SJSA1 (cell line): ENCODE measurements around the gene POU2F3. TPM values are rescaled to one million over a fixed set of nuclear protein-coding genes. Genes with fewer than 3 reads are reported as not detected.

ENCODE experiments used
- DNase-seq, 2 experiments: peaks; one replicate each; pipeline ENCODE4 v3.0.0-alpha.2; 2015 to 2020; ENCODE audit warnings: low spot score in 2 of 2, low read depth in 1 of 2
- H3K27ac ChIP-seq: fragments of 250-450 bp; sonication (Bioruptor Pico); 2 replicates; pipeline ENCODE4 v1.5.1; 2020; ENCODE audit warnings: mild to moderate bottlenecking, moderate library complexity
- H3K27me3 ChIP-seq: fragments of 250-450 bp; sonication (Bioruptor Pico); replicated peaks from 2 replicates; pipeline ENCODE4 v1.5.1; 2020; ENCODE audit warnings: mild to moderate bottlenecking, moderate library complexity
- H3K36me3 ChIP-seq: fragments of 250-450 bp; sonication (Bioruptor Pico); 2 replicates; pipeline ENCODE4 v1.5.1; 2020; ENCODE audit warnings: mild to moderate bottlenecking
- H3K4me1 ChIP-seq: fragments of 250-450 bp; sonication (Bioruptor Pico); replicated peaks from 2 replicates; pipeline ENCODE4 v1.6.1; 2021; ENCODE audit warnings: mild to moderate bottlenecking
- H3K4me3 ChIP-seq: fragments of 250-450 bp; sonication (Bioruptor Pico); 2 replicates; pipeline ENCODE4 v1.5.1; 2020; ENCODE audit warnings: mild to moderate bottlenecking
- H3K9me3 ChIP-seq: fragments of 250-450 bp; sonication (Bioruptor Pico); replicated peaks from 2 replicates; pipeline ENCODE4 v1.5.1; 2020; ENCODE audit warnings: mild to moderate bottlenecking
- total RNA-seq: library from RNA; depleted of rRNA; stranded (reverse); fragments of >200 nt; shearing (Covaris generic); gene quantifications from 2 replicates; pipeline ENCODE4 v1.2.3, GENCODE V29; 2014

Gene POU2F3
- total RNA-seq, 1 experiment from 2014 or later: not detected

DNA sequence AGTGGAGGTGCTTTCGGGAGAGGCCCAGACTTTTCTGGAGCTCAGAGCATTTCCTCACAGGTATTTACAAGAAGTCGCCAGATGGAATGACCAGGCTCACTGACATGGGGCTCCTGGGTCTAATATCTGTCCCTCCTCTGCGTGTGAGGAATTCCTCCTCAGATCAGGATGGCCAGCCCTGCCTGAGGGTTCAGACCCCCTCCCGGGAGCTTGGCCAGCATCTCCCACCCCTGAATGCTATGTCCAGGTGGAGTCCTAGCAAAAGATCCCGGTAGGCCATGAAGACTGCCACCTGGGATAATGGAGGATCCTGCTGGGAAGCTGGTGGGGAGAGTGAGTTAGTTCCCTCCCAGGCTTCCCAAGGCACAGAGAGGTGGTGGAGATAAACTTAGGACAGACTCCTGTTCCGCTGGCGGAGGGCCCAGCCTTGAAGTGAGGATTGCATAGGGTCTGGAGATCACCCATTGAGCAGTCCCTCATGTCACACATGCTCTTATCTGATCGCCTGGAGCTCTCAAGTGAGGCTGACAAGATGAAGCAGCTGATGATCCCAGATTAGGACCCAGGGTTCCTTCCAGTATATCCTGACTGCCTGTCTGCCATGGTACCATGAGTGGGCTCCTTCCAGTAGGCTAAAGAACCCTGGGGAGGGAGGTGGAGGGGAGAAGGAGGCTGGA is 23.4 kb upstream of the POU2F3 start:
- H3K9me3 ChIP-seq: no peaks in the 10 kb centered on the region
- H3K27me3 ChIP-seq: no peaks in the 10 kb centered on the region
- no peak overlapping the region for H3K27ac ChIP-seq
- H3K4me1 ChIP-seq: peaks cover 2% of the 10 kb centered on the region
- H3K4me3 ChIP-seq: no peak overlapping the region
- no peak for DNase-seq
- no peaks in the 10 kb centered on the region for H3K36me3 ChIP-seq

GRCh38 chr11:120217526-120217925 is 22.4 kb upstream of the POU2F3 start:
- no peak for DNase-seq
- Histone ChIP-seq H3K27ac (no peak overlapping the region), H3K27me3 (no peaks in the 10 kb centered on the region), H3K9me3 (no peaks in the 10 kb centered on the region), H3K4me3 (no peak overlapping the region), H3K36me3 (no peaks in the 10 kb centered on the region), H3K4me1 (no peaks in the 10 kb centered on the region)

DNA sequence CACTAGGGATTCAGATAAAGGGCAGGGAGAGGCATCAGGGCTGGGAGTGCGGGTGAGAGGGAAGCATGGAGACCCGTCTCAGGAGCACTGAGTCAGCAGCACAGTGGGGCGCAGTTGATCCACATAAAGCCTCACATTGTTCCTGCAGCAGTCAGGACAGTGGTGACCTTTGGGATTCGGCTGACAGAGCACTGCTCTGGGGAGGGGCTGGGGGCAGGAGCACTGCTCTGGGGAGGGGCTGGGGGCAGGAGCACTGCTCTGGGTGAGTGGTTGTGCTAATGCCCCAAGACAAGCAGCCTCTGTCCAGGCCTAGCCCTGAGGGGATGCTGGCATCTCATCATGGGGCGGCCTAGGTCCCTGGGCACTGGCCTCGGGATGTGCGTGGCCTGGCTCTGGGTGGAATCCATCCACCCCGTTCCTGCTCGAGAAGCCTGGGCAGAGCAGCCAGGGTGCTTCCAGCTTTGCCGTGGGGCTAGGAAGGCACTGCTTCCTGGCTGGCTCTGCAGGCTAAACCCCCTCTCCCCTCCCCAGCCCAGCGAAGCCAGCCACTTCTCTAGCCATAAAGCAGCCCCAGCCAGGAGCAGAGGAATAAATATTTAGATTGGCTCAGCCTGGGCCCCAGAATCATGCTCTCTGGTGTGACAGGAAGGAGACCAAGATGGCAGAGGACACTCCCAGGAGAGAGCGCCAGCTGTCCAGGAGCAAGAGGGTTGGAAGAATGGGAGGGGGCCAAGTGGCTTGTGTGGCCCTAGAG is 21.8 kb upstream of the POU2F3 start:
- Histone ChIP-seq H3K27ac (no peak overlapping the region), H3K36me3 (no peaks in the 10 kb centered on the region), H3K4me3 (no peak overlapping the region), H3K27me3 (no peaks in the 10 kb centered on the region), H3K9me3 (no peaks in the 10 kb centered on the region), H3K4me1 (no peaks in the 10 kb centered on the region)
- DNase-seq: no peak

DNA sequence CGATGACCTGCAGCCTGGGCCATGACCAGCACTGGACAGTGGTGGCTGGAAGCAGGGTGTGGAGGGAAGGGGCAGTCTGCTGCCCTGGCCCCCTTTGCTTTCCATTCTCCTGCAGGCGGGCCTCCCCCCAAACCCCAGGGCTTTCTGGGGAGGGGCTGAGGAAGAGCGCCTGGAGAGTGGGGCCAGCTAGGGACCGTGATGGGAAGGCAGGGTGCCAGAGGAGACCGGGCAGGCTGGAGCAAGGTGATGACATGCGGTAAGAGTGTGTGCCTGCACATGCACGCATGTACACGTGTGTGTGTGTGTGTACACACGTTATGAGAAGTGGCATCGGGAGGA is 21.3 kb upstream of the POU2F3 start:
- H3K27ac ChIP-seq: no peak overlapping the region
- H3K36me3 ChIP-seq: no peaks in the 10 kb centered on the region
- H3K4me1 ChIP-seq: no peaks in the 10 kb centered on the region
- no peaks in the 10 kb centered on the region for H3K9me3 ChIP-seq
- no peak for DNase-seq
- no peaks in the 10 kb centered on the region for H3K27me3 ChIP-seq
- no peak overlapping the region for H3K4me3 ChIP-seq

GRCh38 chr11:120219232-120219937 is 20.6 kb upstream of the POU2F3 start:
- Histone ChIP-seq H3K36me3 (no peaks in the 10 kb centered on the region), H3K27me3 (no peaks in the 10 kb centered on the region), H3K4me3 (no peak overlapping the region), H3K4me1 (no peaks in the 10 kb centered on the region), H3K27ac (no peak overlapping the region), H3K9me3 (no peaks in the 10 kb centered on the region)
- no peak for DNase-seq

- no peak overlapping the region for H3K27ac ChIP-seq
- no peaks in the 10 kb centered on the region for H3K4me1 ChIP-seq
- H3K9me3 ChIP-seq: no peaks in the 10 kb centered on the region
- H3K36me3 ChIP-seq: no peaks in the 10 kb centered on the region
- DNase-seq: no peak
- no peaks in the 10 kb centered on the region for H3K27me3 ChIP-seq
- no peak overlapping the region for H3K4me3 ChIP-seq
Measured at GRCh38 chr11:120219938-120220746, 19.8 kb upstream of the POU2F3 start.

GRCh38 chr11:120220747-120221037 is 19.2 kb upstream of the POU2F3 start:
- no peak for DNase-seq
- Histone ChIP-seq H3K27me3 (no peaks in the 10 kb centered on the region), H3K36me3 (no peaks in the 10 kb centered on the region), H3K9me3 (no peaks in the 10 kb centered on the region), H3K27ac (no peak overlapping the region), H3K4me3 (no peak overlapping the region), H3K4me1 (no peaks in the 10 kb centered on the region)

GRCh38 chr11:120221115-120221752 is 18.7 kb upstream of the POU2F3 start:
- no peaks in the 10 kb centered on the region for H3K27me3 ChIP-seq
- no peak for DNase-seq
- no peaks in the 10 kb centered on the region for H3K4me1 ChIP-seq
- H3K4me3 ChIP-seq: no peak overlapping the region
- no peaks in the 10 kb centered on the region for H3K9me3 ChIP-seq
- H3K27ac ChIP-seq: no peak overlapping the region
- H3K36me3 ChIP-seq: no peaks in the 10 kb centered on the region

- H3K27ac ChIP-seq: no peak overlapping the region
- no peaks in the 10 kb centered on the region for H3K36me3 ChIP-seq
- H3K9me3 ChIP-seq: no peaks in the 10 kb centered on the region
- DNase-seq: no peak
- H3K27me3 ChIP-seq: no peaks in the 10 kb centered on the region
- H3K4me3 ChIP-seq: no peak overlapping the region
- H3K4me1 ChIP-seq: no peaks in the 10 kb centered on the region
Measured at GRCh38 chr11:120222916-120223315, 17.0 kb upstream of the POU2F3 start.

DNA sequence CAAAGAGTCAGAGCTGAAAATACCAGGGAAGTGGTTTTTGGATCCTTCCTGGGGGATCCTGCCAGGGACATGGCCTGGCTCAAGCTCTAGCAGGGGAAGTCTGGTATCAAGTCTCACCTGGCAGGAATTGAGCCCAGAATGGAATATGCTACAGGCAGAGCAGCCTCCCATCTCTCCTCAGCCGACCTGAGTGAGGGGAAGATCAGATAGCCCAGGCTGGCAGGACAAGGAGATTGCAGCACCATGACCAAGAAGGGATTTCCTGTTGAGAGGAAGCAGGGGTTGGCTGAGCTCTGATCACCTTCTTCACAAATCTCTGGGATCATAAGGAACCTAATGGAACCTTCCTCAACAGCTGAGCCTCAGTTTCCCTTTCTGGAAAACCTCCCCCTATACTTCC is 16.1 kb upstream of the POU2F3 start:
- H3K9me3 ChIP-seq: no peaks in the 10 kb centered on the region
- no peaks in the 10 kb centered on the region for H3K4me1 ChIP-seq
- H3K4me3 ChIP-seq: no peak overlapping the region
- H3K27ac ChIP-seq: no peak overlapping the region
- H3K27me3 ChIP-seq: no peaks in the 10 kb centered on the region
- no peaks in the 10 kb centered on the region for H3K36me3 ChIP-seq
- DNase-seq: no peak

DNA sequence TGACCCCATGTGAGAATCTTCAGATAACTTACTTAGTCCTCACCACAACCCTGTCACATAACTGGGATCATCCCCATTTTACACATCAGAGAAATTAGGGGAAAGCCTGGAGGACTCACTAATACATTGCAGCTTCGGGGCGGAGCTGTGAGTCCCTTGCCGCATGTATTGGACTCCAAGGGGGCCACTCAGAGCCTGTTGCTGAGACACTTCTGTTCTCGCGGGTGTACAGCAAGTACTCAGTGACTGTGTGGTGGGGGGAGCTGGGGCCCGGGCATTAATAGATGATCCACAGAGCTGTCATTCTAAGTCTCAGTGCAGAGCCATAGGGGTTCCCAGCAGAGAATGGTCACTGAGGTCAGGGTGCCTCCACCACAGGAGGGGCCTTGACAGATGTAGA is 15.6 kb upstream of the POU2F3 start:
- DNase-seq: no peak
- Histone ChIP-seq H3K4me1 (no peaks in the 10 kb centered on the region), H3K4me3 (no peak overlapping the region), H3K27me3 (no peaks in the 10 kb centered on the region), H3K9me3 (no peaks in the 10 kb centered on the region), H3K36me3 (no peaks in the 10 kb centered on the region), H3K27ac (no peak overlapping the region)

DNA sequence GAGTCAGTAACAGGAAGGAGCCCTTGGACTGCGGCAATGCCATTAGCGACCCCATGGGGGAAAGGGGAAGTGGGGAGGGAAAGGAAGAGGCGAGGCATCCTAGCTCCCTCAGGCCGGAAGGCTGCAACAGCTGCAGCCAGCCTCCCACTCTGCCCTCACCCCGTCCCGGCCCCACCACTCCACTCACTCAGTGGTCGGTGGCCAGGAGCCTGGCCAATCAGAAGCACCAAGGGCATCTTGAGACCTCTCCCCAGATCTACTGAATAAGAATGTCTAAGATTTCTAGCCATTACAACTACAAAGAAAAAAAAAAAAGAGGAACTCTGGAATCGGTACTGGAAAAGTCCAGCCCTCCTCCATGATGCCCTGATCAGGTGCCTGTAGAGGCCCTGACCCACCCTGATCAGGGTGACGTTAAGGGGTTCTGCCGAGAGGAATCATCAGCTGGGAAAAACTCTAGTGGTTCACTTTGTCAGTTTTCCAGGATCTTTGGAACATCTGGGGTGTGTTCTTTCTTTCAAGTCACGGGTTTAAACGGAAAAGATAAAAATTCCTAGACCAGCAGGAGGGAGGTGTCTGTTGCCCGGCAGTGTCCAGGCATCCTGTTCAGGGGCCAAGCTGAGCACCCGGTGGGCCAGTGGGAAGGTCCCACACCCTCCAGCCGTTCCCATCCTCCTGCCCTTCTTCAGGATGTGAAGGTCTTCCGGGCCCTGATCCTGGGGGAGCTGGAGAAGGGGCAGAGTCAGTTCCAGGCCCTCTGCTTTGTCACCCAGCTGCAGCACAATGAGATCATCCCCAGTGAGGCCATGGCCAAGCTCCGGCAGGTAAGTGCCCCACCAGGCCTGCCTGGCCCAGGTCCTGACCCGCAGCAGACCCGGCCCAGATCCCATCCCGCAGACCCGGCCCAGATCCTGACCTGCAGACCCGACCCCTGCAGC is 14.7 kb upstream of the POU2F3 start:
- H3K9me3 ChIP-seq: no peaks in the 10 kb centered on the region

GRCh38 chr11:120226242-120226641 is 13.7 kb upstream of the POU2F3 start:
- H3K36me3 ChIP-seq: no peaks in the 10 kb centered on the region
- no peak for DNase-seq

More for the DNA sequence above, 14.7 kb upstream of the POU2F3 start:
- H3K36me3 ChIP-seq: no peaks in the 10 kb centered on the region
- H3K4me3 ChIP-seq: no peak overlapping the region
- H3K4me1 ChIP-seq: no peaks in the 10 kb centered on the region
- H3K27me3 ChIP-seq: no peaks in the 10 kb centered on the region
- H3K27ac ChIP-seq: no peak overlapping the region
- DNase-seq: no peak

More at GRCh38 chr11:120226242-120226641, 13.7 kb upstream of the POU2F3 start:
- no peaks in the 10 kb centered on the region for H3K4me1 ChIP-seq
- no peak overlapping the region for H3K4me3 ChIP-seq
- no peaks in the 10 kb centered on the region for H3K9me3 ChIP-seq
- H3K27me3 ChIP-seq: no peaks in the 10 kb centered on the region
- no peak overlapping the region for H3K27ac ChIP-seq
